Measurements from ENCODE around the gene CXCL8.
"Not testable (repeated sequence)": the region's sequence is repeated elsewhere in the genome, so short reads cannot be mapped to it uniquely, and the experiment has no call there.

The CXCL8 gene

DNA sequence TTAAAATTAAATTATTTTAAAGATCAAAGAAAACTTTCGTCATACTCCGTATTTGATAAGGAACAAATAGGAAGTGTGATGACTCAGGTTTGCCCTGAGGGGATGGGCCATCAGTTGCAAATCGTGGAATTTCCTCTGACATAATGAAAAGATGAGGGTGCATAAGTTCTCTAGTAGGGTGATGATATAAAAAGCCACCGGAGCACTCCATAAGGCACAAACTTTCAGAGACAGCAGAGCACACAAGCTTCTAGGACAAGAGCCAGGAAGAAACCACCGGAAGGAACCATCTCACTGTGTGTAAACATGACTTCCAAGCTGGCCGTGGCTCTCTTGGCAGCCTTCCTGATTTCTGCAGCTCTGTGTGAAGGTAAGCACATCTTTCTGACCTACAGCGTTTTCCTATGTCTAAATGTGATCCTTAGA, at the start of gene CXCL8:
Gene CXCL8, plus strand, starts transcription at position 217 of the 426 bp plus-strand sequence. Its CDS starts 90 bp downstream, at position 307.
- peak; percentile 44 for DNase-seq (ENCODE audit: low read depth)
- TF ChIP-seq, protein P1, sequence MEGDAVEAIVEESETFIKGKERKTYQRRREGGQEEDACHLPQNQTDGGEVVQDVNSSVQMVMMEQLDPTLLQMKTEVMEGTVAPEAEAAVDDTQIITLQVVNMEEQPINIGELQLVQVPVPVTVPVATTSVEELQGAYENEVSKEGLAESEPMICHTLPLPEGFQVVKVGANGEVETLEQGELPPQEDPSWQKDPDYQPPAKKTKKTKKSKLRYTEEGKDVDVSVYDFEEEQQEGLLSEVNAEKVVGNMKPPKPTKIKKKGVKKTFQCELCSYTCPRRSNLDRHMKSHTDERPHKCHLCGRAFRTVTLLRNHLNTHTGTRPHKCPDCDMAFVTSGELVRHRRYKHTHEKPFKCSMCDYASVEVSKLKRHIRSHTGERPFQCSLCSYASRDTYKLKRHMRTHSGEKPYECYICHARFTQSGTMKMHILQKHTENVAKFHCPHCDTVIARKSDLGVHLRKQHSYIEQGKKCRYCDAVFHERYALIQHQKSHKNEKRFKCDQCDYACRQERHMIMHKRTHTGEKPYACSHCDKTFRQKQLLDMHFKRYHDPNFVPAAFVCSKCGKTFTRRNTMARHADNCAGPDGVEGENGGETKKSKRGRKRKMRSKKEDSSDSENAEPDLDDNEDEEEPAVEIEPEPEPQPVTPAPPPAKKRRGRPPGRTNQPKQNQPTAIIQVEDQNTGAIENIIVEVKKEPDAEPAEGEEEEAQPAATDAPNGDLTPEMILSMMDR (IDR thresholded peaks at IDR 0.05; ENCODE audit: control insufficient read depth, insufficient read depth, low read depth, low read length, missing control alignments) = no peak
- no peak within 1 kb of the TSS for H3K4me3 ChIP-seq (ENCODE audit: control insufficient read depth, low read depth, low read length)

DNA sequence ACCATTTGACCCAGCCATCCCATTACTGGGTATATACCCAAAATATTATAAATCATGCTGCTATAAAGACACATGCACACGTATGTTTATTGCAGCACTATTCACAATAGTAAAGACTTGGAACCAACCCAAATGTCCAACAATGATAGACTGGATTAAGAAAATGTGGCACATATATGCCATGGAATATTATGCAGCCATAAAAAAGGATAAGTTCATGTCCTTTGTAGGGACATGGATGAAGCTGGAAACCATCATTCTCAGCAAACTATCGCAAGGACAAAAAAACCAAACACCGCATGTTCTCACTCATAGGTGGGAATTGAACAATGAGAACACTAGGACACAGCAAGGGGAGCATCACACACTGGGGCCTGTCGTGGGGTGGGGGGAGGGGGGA, 49.2 kb upstream of the CXCL8 start:
- DNase-seq (ENCODE audit: low read depth); H3K4me3 ChIP-seq (ENCODE audit: control insufficient read depth, low read depth, low read length): not testable (repeated sequence)

DNA sequence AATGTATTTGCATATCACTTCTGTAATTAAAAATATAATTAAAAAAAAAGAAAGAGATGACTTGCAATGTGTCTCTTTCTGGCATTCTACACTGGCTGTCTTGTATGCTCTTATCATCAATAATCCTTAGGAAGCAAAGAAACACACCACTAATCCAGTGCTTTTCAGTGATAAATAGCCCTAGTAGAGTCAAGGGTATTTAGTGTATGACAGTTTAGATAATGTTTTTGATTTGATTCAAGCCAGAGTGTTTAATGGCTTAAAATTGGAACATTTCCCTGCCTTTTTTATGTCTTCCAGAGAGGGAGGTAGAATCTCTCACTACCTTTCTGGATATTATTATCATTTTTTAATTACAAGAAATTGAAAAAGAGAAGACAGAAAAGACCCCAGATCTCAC, 48.6 kb upstream of the CXCL8 start:
- DNase-seq (ENCODE audit: low read depth) = no peak
- TF ChIP-seq, protein P1 (IDR thresholded peaks at IDR 0.05; ENCODE audit: control insufficient read depth, insufficient read depth, low read depth, low read length, missing control alignments) = no peak
- no peak overlapping the region for H3K4me3 ChIP-seq (ENCODE audit: control insufficient read depth, low read depth, low read length)

DNA sequence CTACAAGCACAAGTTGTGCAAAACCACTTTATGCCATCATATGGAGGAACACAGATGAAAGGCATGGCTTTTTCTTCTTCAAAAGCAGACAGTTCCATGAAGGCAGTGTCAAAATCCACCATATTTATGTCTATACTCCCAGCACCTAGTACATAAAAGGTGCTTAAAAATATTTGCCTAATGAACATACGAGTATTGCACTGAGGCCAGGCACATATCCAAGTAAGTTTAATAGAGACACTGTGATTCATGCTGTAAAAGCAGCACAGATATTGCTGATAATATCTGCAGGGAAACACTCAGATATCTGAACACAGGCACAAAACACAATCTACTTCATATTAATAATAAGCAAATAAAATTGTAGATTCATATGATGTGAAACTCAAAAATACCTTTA, 48.1 kb upstream of the CXCL8 start:
- TF ChIP-seq, protein P1 (IDR thresholded peaks at IDR 0.05; ENCODE audit: control insufficient read depth, insufficient read depth, low read depth, low read length, missing control alignments) = no peak
- DNase-seq (ENCODE audit: low read depth) = no peak
- H3K4me3 ChIP-seq (ENCODE audit: control insufficient read depth, low read depth, low read length) = no peak overlapping the region

DNA sequence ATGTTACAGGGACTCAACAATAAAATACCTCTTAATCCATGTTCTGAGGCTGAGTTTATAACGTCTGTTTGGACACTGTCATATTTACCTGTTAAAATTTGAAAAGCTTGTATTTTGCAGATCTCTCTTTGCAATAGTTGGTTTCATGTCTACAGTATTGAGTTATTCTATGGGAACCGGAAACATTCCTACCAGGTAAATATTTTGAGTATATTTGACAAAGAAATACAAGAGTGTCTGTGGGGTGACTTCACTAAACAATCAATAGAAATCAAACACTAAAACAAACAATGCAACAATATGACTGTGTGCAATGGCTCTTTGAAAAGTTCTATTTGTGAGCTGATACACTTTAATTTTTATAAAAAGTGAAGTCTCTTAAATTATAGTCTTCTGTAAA, 47.7 kb upstream of the CXCL8 start:
- TF ChIP-seq, protein P1 (IDR thresholded peaks at IDR 0.05; ENCODE audit: control insufficient read depth, insufficient read depth, low read depth, low read length, missing control alignments) = no peak
- DNase-seq (ENCODE audit: low read depth) = no peak
- H3K4me3 ChIP-seq (ENCODE audit: control insufficient read depth, low read depth, low read length) = no peak overlapping the region

DNA sequence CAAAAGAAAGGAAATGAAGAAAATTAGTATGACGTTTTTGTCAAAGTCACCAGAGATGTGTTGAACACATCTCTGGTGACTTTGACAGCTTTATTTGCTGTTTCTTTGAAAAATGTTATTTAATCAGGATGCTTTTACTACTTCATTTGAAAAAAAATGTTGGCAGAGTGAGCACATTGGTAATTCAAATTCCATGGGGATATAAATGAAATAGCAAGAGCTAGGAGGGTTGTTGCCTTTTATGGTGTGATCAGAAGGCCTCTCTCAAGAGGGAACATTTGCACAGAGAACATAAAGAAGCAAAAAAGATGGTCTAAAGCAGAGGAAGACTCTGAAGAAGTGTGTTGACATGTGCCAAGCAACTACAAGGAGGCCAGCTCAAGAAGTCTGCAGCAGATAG, 46.6 kb upstream of the CXCL8 start:
- H3K4me3 ChIP-seq (ENCODE audit: control insufficient read depth, low read depth, low read length) = no peak overlapping the region
- no peak for DNase-seq (ENCODE audit: low read depth)
- TF ChIP-seq, protein P1 (IDR thresholded peaks at IDR 0.05; ENCODE audit: control insufficient read depth, insufficient read depth, low read depth, low read length, missing control alignments) = no peak

DNA sequence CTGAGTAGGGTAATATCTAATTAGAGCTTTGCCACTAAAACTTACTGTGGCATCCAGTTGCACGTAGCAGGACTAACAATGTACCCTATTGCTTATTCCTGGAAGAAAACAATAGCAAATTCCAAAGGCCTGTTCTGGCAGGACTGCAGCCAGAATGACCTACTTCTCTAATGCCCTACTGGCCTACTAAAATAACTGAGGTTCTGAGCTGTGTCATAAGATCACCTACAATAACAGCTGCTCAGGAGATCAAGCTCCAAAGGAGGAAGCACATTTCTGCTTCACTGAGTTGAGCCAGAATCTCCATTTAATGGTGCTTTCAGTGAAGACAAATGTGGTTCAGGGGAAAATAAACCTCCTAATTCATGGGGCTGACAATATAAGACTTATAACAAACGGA, 42.2 kb upstream of the CXCL8 start:
- DNase-seq (ENCODE audit: low read depth) = no peak
- no peak overlapping the region for H3K4me3 ChIP-seq (ENCODE audit: control insufficient read depth, low read depth, low read length)
- TF ChIP-seq, protein P1 (IDR thresholded peaks at IDR 0.05; ENCODE audit: control insufficient read depth, insufficient read depth, low read depth, low read length, missing control alignments) = no peak
